ENCODE measurements around the gene WDR90.

The WDR90 gene

DNA sequence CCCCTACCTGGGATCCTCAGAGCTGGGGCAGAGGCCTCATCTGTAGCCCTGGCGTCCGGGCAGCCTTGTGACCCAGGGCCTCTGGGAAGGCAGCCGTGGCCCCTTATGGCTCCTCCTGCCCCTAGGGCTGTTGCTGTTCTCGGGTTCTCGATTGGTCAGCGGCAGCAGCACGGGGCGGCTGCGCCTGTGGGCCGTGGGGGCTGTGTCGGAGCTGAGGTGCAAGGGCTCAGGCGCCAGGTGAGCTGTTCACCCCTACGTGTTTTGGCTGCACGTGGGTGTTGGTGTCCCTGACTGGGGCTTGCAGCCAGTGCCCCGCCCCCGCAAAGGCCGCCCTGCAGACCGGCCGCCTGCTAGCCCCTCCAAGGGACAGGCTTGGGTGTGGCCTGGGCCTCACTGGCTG is 12.9 kb downstream of the WDR90 start:
- DNase-seq, result no peak

DNA sequence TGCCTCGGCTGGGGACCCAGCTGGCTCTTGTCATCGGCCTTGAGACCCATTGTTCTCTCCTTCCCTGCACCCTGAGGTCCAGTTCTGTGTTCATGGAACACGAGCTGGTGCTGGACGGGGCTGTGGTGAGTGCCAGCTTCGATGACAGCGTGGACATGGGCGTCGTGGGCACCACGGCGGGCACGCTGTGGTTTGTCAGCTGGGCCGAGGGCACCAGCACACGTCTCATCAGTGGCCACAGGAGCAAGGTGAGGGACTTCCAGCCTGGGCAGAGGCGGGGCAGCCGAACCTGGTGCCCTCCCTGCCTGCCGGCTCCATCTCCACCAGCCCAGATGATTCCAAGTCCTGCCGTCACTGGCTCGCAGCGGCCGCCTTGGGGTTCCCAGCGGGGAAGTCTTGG is 13.4 kb downstream of the WDR90 start:
- no peak for DNase-seq

DNA sequence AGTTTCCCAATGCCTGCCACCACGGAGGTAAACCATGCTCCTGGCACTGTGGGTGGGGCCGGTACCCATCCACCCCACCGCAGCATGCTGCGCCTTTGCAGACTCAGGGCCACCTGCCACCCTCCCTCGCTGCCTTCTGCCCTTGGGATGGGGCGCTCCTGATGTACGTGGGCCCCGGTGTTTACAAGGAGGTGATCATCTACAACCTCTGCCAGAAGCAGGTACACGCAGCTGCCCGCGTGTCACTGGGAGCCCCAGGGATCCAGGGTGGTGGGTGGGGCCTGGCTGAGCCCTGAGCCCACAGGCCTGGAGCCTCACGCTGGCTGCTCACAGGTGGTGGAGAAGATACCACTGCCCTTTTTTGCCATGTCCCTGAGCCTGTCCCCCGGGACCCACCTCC is 17.4 kb downstream of the WDR90 start:
- no peak for DNase-seq

DNA sequence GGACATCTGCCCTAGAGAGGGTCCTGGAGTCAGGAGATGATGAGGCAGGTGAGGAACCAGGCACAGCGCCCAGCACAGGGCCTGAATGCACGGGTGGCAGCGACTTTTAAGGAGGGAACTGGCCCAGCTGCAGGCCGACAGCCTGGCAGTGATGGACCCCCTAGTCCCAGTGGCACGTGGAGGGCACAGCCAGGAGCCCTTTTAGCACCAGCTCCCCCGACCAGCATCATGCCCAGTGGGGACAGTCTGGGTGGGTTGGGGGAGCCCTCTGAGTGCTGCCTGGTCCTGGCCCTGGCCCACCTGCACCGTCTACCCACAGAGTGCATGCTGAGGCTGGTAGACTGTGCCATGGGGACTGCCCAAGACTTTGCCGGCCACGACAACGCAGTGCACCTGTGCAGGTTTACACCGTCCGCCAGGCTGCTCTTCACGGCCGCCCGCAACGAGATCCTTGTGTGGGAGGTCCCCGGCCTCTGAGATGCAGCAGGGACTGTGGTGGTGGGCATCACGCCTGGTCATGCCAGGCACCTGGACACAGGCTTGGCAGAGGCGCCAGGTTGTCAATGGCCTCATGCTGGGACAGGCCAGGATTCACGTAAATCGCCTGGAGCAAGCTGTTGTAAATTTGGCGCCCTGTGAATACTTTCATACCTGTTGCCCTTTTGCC is 18.1 kb downstream of the WDR90 start:
- no peak for DNase-seq

DNA sequence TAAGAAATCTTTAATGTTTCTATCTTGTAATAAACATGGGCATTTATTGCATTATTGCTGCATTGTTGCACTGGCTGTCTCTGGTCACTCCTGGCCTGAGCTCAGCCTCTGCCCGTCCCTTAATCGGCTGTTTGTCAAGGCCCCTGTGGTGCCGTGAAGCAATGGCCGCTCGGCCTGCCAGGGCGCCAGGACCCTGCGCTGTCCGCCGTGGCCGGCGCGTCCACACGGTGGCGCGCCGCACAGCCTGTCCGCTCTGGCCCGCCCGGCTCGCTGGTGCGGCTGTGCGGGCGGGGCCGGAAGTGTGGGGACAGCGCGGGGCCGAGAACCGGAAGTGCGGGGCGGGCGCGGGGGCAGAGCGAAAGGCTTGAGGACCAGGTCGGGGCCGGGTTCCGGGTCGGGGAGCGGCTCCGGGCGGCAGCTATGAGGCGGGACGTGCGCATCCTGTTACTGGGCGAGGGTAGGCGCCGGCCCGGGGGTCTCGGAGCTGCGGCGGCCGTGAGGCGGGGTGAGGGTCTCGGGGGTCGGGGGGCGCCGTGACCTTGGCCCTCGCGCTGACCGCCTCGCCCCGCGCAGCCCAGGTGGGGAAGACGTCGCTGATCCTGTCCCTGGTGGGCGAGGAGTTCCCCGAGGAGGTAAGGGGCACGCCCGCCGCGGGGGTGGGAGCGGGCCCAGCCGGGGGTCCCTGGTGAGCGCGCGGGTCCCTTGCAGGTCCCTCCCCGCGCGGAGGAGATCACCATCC is 18.8 kb downstream of the WDR90 start, which contains the start of gene RHOT2:
Gene RHOT2, plus strand, starts transcription at position 353 of the 739 bp plus-strand sequence. Its CDS starts 68 bp downstream, at position 421.
- DNase-seq, result peak; percentile 34

DNA sequence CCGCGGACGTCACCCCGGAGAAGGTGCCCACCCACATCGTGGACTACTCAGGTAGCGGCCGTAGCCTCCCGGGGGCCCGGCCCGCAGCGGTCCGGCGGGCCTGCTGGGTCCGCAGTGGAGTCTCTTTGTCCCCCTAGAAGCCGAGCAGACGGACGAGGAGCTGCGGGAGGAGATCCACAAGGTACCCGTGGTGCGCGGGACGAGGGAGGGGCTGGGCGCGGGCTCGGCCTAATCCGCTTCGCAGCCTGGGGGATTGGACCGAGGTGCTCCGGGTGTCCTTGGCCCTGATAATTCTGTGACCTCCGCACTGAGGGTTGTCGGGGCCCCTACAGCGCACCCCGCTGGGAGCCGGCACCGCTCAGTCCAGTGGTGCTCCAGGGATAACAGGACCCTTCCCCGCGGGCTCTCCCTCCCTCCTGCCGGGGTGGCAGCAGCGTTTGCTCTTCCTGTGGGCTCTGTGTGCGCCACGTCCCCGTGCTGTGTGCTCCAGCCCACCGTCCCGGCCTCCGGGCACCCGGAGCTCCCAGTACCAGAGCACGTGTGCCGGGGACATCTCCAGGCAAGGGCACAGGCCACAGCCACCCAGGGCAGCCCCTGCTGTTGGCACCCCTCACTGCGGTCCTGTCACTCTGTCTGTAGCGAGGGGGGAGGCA is 19.5 kb downstream of the WDR90 start:
- no peak for DNase-seq

DNA sequence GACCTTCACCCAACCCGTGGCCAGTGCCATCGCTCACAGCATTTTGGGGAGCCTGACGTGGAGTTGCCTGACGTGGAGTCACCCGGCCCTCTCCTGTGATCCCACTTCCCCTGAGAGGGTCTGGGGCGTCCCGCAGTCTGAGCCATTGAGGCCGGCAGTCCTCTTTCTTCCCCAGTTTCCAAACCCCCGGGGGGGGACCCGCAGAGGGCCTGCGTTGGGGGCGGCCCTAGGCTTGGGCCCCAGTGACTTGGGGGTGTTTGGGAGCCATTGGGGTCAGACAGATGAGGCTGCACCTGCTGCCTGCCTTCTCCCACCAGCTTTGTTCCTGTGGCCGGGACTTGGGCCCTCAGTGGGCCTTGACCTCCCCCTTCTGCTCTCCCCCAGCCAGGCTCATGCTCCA is 20.5 kb downstream of the WDR90 start:
- DNase-seq, result no peak

DNA sequence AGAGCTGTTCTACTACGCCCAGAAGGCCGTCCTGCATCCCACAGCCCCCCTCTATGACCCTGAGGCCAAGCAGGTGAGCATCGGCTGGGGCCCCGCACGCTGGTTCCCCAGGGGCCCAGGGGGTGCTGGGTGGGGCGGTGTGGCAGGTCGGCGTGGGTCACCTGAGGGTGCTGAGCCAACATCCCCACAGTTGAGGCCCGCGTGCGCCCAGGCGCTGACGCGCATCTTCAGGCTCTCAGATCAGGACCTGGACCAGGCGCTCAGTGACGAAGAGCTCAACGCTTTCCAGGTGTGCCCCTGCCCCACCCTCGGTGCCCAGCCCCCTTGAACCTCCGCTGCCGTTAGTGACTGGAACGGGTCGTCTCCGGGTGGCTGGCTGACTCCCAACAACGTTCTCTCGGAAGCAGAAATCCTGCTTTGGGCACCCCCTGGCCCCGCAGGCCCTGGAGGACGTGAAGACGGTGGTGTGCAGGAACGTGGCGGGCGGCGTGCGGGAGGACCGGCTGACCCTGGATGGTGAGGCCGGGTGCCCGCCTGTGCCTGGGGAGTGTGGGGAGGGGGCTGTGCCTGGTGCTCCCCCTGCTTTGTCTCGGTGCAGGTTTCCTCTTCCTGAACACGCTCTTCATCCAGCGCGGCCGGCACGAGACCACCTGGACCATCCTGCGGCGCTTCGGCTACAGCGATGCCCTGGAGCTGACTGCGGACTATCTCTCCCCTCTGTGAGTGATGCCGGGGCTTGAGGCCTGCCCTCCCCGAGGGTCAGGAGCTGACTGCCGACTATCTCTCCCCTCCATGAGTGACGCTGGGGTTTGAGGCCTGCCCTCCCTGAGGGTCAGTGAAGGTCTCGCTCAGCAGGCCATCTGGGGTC is 21.6 kb downstream of the WDR90 start:
- no peak for DNase-seq

DNA sequence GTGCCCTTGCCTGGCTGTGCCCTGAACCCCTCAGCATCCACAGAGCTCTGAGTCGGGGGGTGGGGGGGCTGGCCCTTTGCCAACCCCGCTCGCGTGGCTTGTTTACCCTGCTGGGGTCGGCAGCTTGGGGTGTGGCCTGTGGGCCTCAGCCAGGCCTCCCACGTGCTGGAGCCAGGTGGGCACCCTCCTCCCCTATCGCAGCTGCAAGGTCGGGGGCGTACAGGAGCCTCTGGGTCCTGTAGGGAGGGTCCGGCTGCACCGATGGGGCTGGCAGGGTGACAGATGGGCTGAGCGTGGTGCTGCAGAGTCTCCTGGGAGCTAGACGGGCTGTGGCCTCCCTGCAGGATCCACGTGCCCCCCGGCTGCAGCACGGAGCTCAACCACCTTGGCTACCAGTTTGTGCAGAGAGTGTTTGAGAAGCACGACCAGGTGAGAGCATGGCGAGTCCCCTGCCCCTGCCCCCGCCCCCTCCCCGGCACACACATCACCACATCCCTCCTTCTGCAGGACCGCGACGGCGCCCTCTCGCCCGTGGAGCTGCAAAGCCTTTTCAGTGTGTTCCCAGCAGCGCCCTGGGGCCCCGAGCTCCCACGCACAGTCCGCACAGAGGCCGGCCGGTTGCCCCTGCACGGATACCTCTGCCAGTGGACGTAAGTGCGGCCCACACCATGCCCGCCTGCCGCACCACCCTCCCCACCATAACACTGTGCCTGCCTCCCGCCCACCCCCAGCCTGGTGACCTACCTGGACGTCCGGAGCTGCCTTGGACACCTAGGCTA is 22.4 kb downstream of the WDR90 start:
- DNase-seq, result no peak

DNA sequence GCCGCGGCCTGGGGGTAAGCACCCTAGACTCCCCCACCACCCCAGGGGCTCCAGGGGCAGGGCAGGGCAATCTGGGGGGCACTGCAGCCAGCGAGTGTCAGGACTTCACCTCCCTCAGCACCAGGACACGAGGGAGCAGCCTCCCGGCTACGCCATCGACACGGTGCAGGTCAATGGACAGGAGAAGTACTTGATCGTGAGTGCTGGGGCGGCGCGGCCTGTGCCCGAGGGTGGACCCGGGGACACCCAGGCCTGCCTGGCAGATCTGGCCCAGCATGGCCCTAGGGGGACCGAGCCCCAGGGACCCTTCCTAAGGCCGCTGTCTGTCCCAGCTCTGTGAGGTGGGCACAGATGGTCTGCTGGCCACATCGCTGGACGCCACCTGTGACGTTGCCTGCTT is 23.2 kb downstream of the WDR90 start:
- DNase-seq, result no peak

DNA sequence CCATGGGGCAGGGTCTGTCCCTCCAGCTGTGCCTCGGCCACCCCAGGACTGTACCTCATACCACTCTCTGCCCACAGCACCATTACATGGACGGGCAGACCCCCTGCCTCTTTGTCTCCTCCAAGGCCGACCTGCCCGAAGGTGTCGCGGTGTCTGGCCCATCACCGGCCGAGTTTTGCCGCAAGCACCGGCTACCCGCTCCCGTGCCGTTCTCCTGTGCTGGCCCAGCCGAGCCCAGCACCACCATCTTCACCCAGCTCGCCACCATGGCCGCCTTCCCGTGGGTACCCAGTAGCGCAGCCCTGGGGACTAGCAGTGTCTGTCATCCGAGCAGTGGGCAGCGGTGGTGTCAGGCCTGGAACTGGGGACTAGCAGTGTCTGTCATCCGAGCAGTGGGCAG is 23.7 kb downstream of the WDR90 start:
- no peak for DNase-seq

DNA sequence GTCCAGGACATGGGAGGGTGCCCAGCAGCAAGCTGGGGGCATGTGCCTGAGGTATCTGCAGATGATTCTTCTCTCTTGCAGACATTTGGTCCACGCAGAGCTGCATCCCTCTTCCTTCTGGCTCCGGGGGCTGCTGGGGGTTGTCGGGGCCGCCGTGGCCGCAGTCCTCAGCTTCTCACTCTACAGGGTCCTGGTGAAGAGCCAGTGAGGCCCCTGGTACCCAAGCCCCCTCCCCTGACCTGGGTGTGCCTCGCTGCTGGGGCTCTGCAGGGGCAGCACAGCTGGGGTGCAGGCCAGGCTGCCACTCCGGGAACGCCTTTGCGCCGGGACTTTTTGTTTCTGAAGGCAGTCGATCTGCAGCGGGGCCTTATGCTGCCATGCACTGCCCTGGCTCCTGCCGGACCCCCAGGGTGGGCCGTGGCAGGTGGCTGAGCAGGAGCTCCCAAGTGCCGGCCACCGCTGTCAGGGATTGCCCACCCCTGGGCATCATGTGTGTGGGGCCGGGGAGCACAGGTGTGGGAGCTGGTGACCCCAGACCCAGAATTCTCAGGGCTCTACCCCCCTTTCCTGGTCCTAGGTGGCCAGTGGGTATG is 24.3 kb downstream of the WDR90 start:
- no peak for DNase-seq

DNA sequence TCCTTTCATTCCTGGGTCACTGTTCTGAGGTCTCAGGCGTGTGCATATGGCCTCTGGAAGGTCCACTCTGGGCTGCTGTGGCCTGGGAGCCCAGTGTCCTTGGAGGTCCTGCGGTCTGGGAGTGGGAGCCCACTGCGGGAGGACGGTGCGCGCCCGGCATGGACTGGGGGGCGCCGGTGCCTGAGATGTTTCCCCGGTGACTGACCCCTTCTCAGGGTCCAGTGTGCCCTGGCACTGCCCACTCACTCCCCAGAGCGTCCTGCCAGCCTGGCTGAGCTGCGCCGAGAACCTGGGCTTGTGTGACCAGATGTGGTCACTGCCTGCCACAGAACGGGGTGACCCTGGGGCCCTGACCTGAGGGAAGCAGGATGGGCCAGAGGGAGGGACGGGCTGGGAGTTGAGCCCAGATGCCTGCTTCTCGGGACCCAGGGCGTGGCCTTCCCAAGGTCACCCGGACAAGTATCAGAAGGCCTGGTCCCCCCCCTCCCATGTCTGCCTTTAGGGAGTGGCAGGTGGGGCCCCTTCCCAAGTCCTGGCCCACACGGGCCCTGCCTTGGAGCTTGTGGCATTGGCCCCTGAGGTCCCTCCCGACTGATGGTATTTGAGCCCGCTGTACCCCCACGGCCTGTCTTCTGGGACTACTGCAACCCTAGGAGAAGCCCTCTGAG is 25.2 kb downstream of the WDR90 start:
- DNase-seq, result no peak

DNA sequence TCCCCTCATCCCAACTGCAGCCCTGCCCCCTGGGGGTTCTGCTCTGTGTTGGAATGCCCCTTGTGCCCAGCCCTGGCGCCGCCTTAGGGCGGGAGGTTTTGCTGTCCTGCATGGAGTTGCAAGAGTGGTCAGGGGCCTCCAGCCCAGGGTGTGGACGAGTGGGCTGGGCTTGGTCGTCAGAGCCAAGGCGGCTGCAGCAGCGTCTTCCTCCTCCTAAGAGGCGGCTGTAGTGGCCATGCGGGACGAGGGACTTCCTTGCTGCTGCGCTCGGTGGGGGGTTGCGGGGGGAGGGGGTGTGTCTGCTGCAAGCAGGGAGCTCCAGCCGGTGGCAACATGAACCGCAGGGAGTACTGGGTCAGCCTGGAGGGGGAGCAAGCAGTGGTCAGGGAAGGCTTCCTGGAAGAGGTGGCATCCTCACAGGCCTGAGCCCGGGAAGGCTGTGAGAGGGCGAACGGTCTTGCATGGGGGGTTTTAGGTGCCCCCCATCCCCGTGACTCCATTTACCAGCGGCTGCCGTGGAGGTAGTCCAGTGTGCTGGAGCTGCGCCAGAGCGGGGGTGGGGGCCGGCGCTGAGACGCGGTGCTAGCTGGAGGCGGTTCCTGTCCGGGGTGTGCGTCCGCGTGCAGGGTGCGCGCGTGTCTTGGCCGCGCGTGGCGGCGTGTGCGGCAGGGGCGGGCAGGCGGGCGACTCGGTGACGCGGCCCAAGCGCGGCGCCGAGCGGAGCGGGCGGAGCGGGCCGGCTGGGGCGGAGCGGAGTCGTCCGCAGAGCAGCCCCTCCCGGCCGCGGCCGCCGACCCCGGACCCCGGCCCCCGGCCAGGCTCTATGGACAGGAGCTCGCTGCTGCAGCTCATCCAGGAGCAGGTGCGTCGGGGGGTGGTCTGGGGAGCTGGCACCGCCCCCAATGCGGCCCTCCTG is 26.1 kb downstream of the WDR90 start, which contains the start of gene RHBDL1:
Gene RHBDL1, plus strand, starts transcription at position 704 of the 916 bp plus-strand sequence. Its CDS starts 120 bp downstream, at position 824.
- DNase-seq, result no peak

DNA sequence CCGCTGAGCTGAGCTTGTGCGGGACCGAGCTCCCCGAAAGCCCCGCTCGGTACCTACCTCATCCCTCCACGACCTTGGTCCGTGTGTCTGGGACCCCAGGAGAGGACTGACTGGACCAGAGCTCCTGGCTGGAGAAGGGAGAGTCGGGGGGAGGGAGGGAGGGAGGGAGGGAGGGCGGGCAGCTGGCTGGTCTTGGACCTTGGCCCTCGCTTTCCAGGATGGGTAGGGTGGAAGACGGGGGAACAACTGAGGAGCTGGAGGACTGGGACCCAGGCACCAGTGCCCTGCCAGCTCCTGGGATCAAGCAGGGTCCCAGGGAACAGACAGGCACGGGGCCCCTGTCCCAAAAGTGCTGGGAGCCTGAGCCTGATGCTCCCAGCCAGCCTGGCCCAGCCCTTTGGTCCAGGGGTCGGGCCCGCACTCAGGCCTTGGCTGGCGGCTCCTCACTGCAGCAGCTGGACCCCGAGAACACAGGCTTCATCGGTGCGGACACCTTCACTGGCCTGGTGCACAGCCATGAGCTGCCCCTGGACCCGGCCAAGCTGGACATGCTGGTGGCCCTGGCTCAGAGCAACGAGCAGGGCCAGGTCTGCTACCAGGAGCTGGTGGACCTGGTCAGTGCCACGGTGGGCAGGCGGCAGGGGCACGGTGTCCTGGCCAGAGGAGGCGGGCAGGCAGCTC is 26.9 kb downstream of the WDR90 start:
- DNase-seq, result no peak

DNA sequence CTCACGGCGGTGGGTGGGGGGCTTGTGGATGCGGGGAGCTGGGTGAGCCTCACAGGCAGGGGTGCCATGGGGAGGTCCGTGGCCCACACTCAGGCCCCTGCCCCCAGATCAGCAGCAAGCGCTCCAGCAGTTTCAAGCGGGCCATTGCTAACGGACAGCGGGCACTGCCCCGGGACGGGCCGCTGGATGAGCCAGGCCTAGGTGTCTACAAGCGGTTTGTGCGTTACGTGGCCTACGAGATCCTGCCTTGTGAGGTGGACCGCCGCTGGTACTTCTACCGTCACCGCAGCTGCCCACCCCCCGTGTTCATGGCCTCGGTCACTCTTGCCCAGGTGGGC is 27.4 kb downstream of the WDR90 start:
- DNase-seq, result no peak

DNA sequence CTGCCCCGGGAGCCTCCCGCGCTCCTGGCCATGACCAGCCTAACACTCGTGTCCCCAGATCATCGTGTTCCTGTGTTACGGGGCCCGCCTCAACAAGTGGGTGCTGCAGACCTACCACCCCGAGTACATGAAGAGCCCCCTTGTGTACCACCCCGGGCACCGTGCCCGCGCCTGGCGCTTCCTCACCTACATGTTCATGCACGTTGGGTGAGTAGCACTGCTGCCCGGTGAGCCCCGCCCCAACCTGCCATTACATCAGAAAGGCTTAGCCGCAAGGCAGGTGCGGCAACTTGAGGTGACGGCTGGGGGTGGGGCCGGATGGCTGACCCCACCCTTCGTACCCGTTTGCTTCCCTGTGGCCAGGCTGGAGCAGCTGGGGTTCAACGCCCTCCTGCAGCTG is 27.7 kb downstream of the WDR90 start:
- no peak for DNase-seq

DNA sequence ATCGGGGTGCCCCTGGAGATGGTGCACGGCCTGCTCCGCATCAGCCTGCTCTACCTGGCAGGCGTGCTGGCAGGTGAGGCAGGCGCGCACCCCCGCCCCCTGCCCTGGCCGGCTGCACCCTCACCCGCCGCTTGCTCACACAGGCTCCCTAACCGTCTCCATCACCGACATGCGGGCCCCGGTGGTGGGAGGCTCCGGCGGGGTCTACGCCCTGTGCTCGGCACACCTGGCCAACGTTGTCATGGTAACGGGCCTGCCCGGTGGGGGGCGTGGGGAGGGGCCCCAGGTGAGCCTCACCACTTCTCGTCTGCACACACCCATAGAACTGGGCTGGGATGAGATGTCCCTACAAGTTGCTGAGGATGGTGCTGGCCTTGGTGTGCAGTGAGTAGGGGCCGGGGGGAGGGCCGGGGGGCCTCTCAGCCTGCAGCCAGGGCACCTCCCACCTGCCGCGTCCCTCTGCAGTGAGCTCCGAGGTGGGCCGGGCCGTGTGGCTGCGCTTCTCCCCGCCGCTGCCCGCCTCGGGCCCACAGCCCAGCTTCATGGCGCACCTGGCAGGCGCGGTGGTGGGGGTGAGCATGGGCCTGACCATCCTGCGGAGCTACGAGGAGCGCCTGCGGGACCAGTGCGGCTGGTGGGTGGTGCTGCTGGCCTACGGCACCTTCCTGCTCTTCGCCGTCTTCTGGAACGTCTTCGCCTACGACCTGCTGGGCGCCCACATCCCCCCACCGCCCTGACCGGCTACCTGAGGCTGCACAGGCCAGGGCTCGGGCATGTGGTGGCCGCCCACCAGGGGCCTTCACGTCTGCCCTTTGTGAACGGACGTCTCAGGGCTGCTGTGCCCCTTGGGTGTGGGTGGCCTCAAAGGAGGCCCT is 28.4 kb downstream of the WDR90 start:
- DNase-seq, result no peak

Measured in NCI-H2029 treated with DMSO at 0.1 percent for 48 hours (cell line).